GM21717 (cell line): Measurements from ENCODE around the gene PRPS2.

Source experiments
- ATAC-seq: cut with Tn5 transposase; IDR thresholded peaks from one replicate; pipeline ENCODE4 v1.9.1; 2021; ENCODE audit warnings: mild to moderate bottlenecking, moderate library complexity; ENCODE audit not compliant: unreplicated experiment

Gene PRPS2

GRCh38 chrX:12811658-12812057, 20.4 kb downstream of the PRPS2 start:
- ATAC-seq = no peak

- peak; percentile 91 for ATAC-seq
Measured at GRCh38 chrX:12814420-12814819, 23.2 kb downstream of the PRPS2 start.

DNA sequence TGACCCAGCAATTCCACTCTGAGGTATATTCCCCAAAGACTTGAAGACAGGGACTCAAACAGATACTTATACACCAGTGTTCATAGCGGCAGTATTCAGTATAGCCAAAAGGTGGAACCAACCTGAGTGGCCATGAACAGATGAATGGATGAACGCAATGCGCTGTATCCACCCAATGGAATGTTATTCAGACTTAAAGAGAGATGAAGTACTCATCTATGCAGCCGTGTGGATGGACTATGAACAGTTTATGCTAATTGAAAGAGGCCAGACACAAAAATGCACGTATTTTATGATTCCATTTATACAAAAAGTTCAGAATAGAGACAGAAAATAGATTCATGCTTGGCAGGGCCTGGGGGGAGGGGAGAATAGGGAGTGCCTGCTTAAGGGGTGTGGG, 26.3 kb downstream of the PRPS2 start:
- ATAC-seq = no peak

GRCh38 chrX:12819222-12819621, 28.0 kb downstream of the PRPS2 start:
- ATAC-seq = no peak

DNA sequence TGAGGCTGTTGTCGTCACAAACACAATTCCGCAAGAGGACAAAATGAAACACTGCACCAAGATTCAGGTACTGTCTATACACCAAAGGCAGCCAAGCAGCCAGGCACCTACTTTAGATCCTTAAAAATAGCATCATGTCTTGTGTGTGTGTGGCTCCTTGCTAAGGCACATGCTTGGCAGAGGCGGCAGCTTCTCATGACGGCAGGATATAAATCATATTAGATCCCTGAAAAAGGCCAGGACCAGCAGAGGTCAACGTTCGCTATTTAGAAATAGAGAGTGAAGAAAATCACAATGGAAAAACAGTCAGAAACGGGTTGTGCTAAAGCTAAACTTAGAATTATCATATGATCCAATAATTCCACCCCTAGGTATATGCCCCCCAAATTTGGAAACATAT, 29.5 kb downstream of the PRPS2 start:
- no peak for ATAC-seq

DNA sequence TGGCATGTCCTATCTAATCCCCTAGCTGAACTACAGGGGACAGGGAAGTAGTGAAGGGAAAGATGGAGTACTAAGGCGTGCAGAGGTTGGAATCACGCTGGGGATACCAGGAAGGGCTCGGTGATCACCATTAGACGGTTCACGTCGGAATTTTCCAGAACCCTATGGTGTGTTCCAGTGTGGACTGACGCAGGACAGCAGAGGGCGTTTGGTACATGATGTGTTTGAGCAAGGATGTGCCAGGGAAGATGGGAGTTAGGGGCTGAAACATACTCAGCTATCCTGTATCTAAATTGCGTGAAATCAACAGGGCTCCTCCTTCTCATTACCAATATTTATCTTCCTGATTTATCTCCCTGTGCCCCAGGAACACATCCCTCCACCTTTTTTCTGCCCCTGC, 33.7 kb downstream of the PRPS2 start:
- ATAC-seq = no peak

DNA sequence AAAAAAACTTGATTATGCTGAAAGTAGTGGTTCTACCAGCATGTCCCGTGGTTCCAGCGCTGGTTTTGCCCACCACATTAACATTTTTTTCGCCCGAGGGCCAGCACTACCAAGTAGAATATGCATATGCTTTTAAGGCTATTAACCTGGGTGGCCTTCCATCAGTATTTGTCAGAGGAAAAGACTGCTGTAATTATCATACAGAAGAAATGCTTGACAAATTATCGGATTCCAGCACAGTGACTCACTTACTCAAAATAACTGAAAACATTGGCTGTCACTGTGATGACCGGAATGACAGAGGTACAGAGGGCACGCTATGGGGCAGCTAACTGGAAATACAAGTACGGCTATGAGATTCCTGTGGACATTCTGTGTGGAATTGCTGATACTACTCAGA, 34.6 kb downstream of the PRPS2 start:
- no peak for ATAC-seq

- peak; percentile 7 for ATAC-seq
Measured at GRCh38 chrX:12843061-12843667, 52.0 kb downstream of the PRPS2 start.

- peak; percentile 93 for ATAC-seq
Measured at GRCh38 chrX:12843668-12844279, 52.6 kb downstream of the PRPS2 start.

DNA sequence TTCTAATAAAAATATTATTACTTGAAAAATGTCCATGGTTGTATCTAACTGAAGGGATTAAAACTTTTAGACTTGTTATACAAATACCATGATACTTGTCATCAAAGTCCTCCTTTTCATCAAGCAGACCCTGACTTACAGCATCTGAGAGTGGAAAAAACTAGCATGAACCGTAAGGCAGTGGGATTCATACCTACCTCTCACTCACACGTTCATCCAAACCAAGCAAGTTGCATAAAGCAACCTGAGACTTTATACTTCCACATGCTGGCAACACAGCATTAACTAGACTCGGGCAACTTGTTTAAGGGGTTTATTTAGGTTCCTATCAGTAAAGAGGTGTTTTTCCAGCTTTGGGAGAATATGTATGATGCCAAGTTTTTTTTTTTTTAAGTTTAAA, 53.1 kb downstream of the PRPS2 start:
- ATAC-seq = peak; percentile 34

- ATAC-seq = no peak
Measured at GRCh38 chrX:12865359-12865758, 74.1 kb downstream of the PRPS2 start.

DNA sequence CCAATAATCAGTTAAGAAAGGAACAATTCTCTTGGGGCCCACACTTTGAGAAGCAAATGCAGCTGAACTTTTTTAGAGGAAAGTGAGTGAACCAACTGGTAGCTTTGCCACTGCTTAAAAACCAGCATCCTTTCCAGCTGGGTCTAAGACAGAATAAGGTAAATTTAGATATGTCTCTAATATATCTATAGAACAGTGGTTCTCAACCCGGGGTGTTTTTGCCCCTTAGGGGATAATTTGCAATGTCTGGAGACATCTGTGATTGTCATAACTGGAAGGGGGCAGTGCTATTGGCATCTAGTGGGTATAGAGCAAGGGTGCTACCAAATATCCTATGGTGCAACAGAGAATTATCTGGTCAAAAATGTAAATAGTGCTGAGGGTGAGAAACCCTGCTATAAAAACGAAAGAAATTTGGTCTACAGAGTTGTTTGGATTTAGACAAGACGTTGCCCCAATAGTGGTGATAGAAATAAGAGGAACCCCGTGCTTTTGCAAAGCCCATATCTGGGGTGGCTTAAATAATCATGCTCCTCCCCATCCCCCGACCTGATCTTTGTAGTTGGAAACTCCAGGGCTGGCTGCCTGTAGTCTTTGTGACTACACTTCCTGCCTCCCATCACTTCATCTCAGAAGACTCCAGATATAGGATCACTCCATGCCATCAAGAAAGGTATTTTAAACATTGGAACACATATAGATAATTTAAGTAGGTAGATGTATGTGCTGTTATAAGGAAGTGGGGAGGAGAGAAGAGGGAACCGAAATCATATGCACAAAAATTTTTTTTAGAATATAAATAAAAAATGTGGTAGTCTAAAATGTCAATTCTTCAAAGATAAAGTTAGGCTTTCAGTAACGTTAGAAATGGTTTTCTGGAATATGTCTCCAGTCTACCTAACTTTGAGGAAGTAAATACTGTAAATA, 75.5 kb downstream of the PRPS2 start, which contains the start of gene TLR7:
Gene TLR7 (plus strand): TSS at position 622 of the 927 bp plus-strand sequence. CDS start 507 bp downstream, outside the sequence.
- ATAC-seq = peak; percentile 48

DNA sequence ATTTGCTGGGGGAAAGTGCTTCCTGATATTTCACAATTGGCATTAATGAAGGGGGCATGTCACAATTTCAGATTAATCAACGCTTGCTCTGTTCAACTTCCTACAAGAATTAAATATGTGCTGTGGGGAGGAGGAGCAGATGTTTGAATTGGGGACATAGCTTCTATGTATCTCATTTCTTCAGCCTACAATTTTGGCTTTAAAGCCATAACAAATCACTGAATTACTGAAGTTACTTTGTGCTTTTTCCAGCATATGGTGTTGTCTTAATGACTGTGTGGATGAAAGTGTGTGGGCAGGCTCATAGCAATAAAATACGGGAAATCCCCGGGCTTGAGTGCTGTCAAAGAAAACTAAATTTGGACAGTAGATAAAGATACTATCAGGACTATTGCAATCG, 76.5 kb downstream of the PRPS2 start:
- no peak for ATAC-seq

GRCh38 chrX:12868747-12869146, 77.5 kb downstream of the PRPS2 start:
- peak; percentile 64 for ATAC-seq

- ATAC-seq = no peak
Measured at GRCh38 chrX:12871257-12871656, 80.0 kb downstream of the PRPS2 start.

GRCh38 chrX:12872741-12873140, 81.5 kb downstream of the PRPS2 start:
- no peak for ATAC-seq
